Gastrocnemius medialis (tissue), 4 donors: ENCODE data around the gene PIK3C2G. TPM values are rescaled to one million over a fixed set of nuclear protein-coding genes. Genes with fewer than 3 reads are reported as not detected.

ENCODE experiments used
- ATAC-seq, 2 donors: fragments of 150-250 bp; one replicate each; pipeline ENCODE4 v1.9.1; 2016
- DNase-seq, 2 donors: peaks; one replicate each; pipeline ENCODE4 v3.0.0-alpha.2; 2019
- H3K27ac ChIP-seq, 4 donors: fragments of 200-600 bp; sonication (generic); 1 replicate in 1 of 4; 2 replicates in 3 of 4; pipeline ENCODE4 v1.5.1; 2016 to 2018; ENCODE audit warnings: mild to moderate bottlenecking in 2 of 4, moderate library complexity in 1 of 4
- H3K27me3 ChIP-seq, 3 donors: fragments of 200-600 bp; sonication (generic) in 2 of 3; 1 replicate in 1 of 3; 2 replicates in 2 of 3; pipeline versions ENCODE4 v1.5.1 to v1.6.0; 2016 to 2019; ENCODE audit warnings: mild to moderate bottlenecking in 1 of 3, moderate library complexity in 1 of 3
- H3K36me3 ChIP-seq, 2 donors: fragments of 200-600 bp; sonication (generic) in 1 of 2; one replicate each; pipeline ENCODE4 v1.5.1; 2017 to 2018
- H3K4me1 ChIP-seq, 2 donors: fragments of 200-600 bp; sonication (generic) in 1 of 2; one replicate each; pipeline ENCODE4 v1.5.1; 2016 to 2017; ENCODE audit warnings: mild to moderate bottlenecking in 2 of 2
- H3K4me3 ChIP-seq, 4 donors: fragments of 200-600 bp; sonication (generic) in 3 of 4; 1 replicate in 1 of 4; 2 replicates in 3 of 4; pipeline ENCODE4 v1.5.1; 2016 to 2019; ENCODE audit warnings: mild to moderate bottlenecking in 2 of 4
- H3K9me3 ChIP-seq, 3 donors: fragments of 200-600 bp; sonication (generic) in 2 of 3; 1 replicate in 1 of 3; 2 replicates in 2 of 3; pipeline ENCODE4 v1.5.1; 2016 to 2019
- CTCF ChIP-seq, 5 experiments: fragments of 450-650 bp in 3 of 5; fragments of 200-600 bp in 2 of 5; sonication (generic) in 2 of 5; IDR thresholded peaks in 4 of 5; conservative IDR thresholded peaks in 1 of 5; 1 replicate in 4 of 5; 2 replicates in 1 of 5; pipeline ENCODE4 v1.5.1; 2016 to 2019; ENCODE audit warnings: antibody characterized with exemption in 5 of 5, mild to moderate bottlenecking in 3 of 5, moderate library complexity in 3 of 5
- POLR2A ChIP-seq, 2 donors: fragments of 450-650 bp; IDR thresholded peaks; one replicate each; pipeline ENCODE4 v1.6.1; 2017; ENCODE audit warnings: antibody characterized with exemption in 2 of 2, mild to moderate bottlenecking in 2 of 2, moderate library complexity in 2 of 2
- in situ Hi-C, 4 donors: fragments of 200-750 bp; cut with MboI; loops; one replicate each; pipeline versions ENCODE4 v1.15.0 to v1.8.0; 2017; ENCODE audit warnings: low sequenced_read_pairs in 4 of 4
- intact Hi-C: fragments of 100-400 bp; cut with DNase I; formaldehyde crosslinking; loops from one replicate; pipeline ENCODE4 v1.15.1; 2023; ENCODE audit warnings: low total_unique reads
- total RNA-seq, 4 donors: library from RNA; depleted of rRNA; stranded (reverse); fragments of >200 nt; gene quantifications; one replicate each; pipeline versions ENCODE4 v1.1.0 to v1.2.3, GENCODE V29; 2016

PIK3C2G gene
- total RNA-seq, 4 donors from 2014 or later, result 0.40 TPM; not detected in 3

GRCh38 chr12:18629445-18629844 is 368.1 kb downstream of the PIK3C2G start:
- DNase-seq, result no peak
- in situ Hi-C loops, result no loop called here
- H3K27ac ChIP-seq, result no peak overlapping the region
- no peaks in the 10 kb centered on the region for H3K27me3 ChIP-seq
- TF ChIP-seq CTCF (IDR thresholded peaks at IDR 0.05 in 4 of 5, conservative IDR thresholded peaks at IDR 0.05 in 1 of 5), result no peak
- TF ChIP-seq POLR2A (IDR thresholded peaks at IDR 0.05), result no peak
- H3K4me1 ChIP-seq, result no peaks in the 10 kb centered on the region
- H3K9me3 ChIP-seq, result no peaks in the 10 kb centered on the region
- no peak for ATAC-seq
- intact Hi-C loops, result no loop called here
- H3K36me3 ChIP-seq, result no peaks in the 10 kb centered on the region
- no peak overlapping the region for H3K4me3 ChIP-seq

GRCh38 chr12:18629916-18630315 is 368.6 kb downstream of the PIK3C2G start:
- no peaks in the 10 kb centered on the region for H3K4me1 ChIP-seq
- H3K4me3 ChIP-seq, result no peak overlapping the region
- no peak overlapping the region for H3K27ac ChIP-seq
- H3K36me3 ChIP-seq, result no peaks in the 10 kb centered on the region
- intact Hi-C loops, result no loop called here
- no peaks in the 10 kb centered on the region for H3K9me3 ChIP-seq
- TF ChIP-seq CTCF (IDR thresholded peaks at IDR 0.05 in 4 of 5, conservative IDR thresholded peaks at IDR 0.05 in 1 of 5) (no peak), POLR2A (IDR thresholded peaks at IDR 0.05) (no peak)
- ATAC-seq, result no peak
- in situ Hi-C loops, result no loop called here
- no peak for DNase-seq
- no peaks in the 10 kb centered on the region for H3K27me3 ChIP-seq

GRCh38 chr12:18631339-18631738 is 370.0 kb downstream of the PIK3C2G start:
- H3K4me3 ChIP-seq, result no peak overlapping the region
- intact Hi-C loops (no loop called here), in situ Hi-C loops (no loop called here)
- no peak for ATAC-seq
- DNase-seq, result no peak
- H3K27ac ChIP-seq, result no peak overlapping the region
- no peak for TF ChIP-seq CTCF (IDR thresholded peaks at IDR 0.05 in 4 of 5, conservative IDR thresholded peaks at IDR 0.05 in 1 of 5)
- no peak for TF ChIP-seq POLR2A (IDR thresholded peaks at IDR 0.05)
- no peaks in the 10 kb centered on the region for H3K9me3 ChIP-seq
- no peaks in the 10 kb centered on the region for H3K27me3 ChIP-seq
- H3K36me3 ChIP-seq, result no peaks in the 10 kb centered on the region
- no peaks in the 10 kb centered on the region for H3K4me1 ChIP-seq

GRCh38 chr12:18632848-18633247 is 371.5 kb downstream of the PIK3C2G start:
- H3K4me1 ChIP-seq, result no peaks in the 10 kb centered on the region
- in situ Hi-C loops, result no loop called here
- intact Hi-C loops, result no loop called here
- TF ChIP-seq POLR2A (IDR thresholded peaks at IDR 0.05) (no peak), CTCF (IDR thresholded peaks at IDR 0.05 in 4 of 5, conservative IDR thresholded peaks at IDR 0.05 in 1 of 5) (no peak)
- H3K27me3 ChIP-seq, result no peaks in the 10 kb centered on the region
- H3K27ac ChIP-seq, result no peak overlapping the region
- H3K4me3 ChIP-seq, result no peak overlapping the region
- no peak for ATAC-seq
- no peak for DNase-seq
- no peaks in the 10 kb centered on the region for H3K36me3 ChIP-seq
- H3K9me3 ChIP-seq, result no peaks in the 10 kb centered on the region

GRCh38 chr12:18634382-18634781 is 373.1 kb downstream of the PIK3C2G start:
- H3K36me3 ChIP-seq, result no peaks in the 10 kb centered on the region
- no peak for ATAC-seq
- no peaks in the 10 kb centered on the region for H3K4me1 ChIP-seq
- H3K27ac ChIP-seq, result no peak overlapping the region
- H3K27me3 ChIP-seq, result no peaks in the 10 kb centered on the region
- in situ Hi-C loops, result no loop called here
- intact Hi-C loops, result no loop called here
- no peak overlapping the region for H3K4me3 ChIP-seq
- DNase-seq, result no peak
- no peak for TF ChIP-seq CTCF (IDR thresholded peaks at IDR 0.05 in 4 of 5, conservative IDR thresholded peaks at IDR 0.05 in 1 of 5)
- TF ChIP-seq POLR2A (IDR thresholded peaks at IDR 0.05), result no peak
- no peaks in the 10 kb centered on the region for H3K9me3 ChIP-seq
